Measurements from ENCODE around the gene IQCM.
"Not testable (repeated sequence)": the region's sequence is repeated elsewhere in the genome, so short reads cannot be mapped to it uniquely, and the experiment has no call there.

The IQCM gene

DNA sequence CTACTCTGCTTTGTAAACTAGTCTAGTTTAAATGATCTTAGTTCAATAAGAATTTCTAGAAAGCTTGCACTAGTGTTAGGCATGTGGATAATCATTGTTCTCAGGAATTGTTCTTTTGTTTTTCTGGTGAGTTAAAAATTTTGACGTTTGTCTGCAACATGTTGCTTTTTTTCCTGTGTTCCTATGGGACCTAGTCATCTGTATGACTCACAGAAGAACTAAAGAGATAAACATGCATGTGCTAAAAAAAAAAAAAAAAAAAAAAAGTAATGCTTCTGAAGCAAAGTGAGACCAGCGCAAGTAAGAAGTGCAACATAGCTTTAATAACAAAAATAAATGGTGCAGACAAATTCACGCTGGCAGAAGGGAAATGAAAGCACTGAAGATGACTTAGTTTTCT is 471.2 kb downstream of the IQCM start (continued):
- no peak for TF ChIP-seq ZNF362 (tag by site-specific recombination; IDR thresholded peaks at IDR 0.05)
- TF ChIP-seq, protein P1, sequence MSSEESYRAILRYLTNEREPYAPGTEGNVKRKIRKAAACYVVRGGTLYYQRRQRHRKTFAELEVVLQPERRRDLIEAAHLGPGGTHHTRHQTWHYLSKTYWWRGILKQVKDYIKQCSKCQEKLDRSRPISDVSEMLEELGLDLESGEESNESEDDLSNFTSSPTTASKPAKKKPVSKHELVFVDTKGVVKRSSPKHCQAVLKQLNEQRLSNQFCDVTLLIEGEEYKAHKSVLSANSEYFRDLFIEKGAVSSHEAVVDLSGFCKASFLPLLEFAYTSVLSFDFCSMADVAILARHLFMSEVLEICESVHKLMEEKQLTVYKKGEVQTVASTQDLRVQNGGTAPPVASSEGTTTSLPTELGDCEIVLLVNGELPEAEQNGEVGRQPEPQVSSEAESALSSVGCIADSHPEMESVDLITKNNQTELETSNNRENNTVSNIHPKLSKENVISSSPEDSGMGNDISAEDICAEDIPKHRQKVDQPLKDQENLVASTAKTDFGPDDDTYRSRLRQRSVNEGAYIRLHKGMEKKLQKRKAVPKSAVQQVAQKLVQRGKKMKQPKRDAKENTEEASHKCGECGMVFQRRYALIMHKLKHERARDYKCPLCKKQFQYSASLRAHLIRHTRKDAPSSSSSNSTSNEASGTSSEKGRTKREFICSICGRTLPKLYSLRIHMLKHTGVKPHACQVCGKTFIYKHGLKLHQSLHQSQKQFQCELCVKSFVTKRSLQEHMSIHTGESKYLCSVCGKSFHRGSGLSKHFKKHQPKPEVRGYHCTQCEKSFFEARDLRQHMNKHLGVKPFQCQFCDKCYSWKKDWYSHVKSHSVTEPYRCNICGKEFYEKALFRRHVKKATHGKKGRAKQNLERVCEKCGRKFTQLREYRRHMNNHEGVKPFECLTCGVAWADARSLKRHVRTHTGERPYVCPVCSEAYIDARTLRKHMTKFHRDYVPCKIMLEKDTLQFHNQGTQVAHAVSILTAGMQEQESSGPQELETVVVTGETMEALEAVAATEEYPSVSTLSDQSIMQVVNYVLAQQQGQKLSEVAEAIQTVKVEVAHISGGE (tag by site-specific recombination; conservative IDR thresholded peaks at IDR 0.05; ENCODE audit: low read depth): no peak
- TF ChIP-seq IKZF3 (tag by site-specific recombination; IDR thresholded peaks at IDR 0.05): no peak
- no peak for TF ChIP-seq ZNF777 (tag by site-specific recombination; IDR thresholded peaks at IDR 0.05; ENCODE audit: borderline replicate concordance)
- no peak for TF ChIP-seq ZSCAN30 (tag by site-specific recombination; IDR thresholded peaks at IDR 0.05)
- TF ChIP-seq ZSCAN18 (tag by site-specific recombination; IDR thresholded peaks at IDR 0.05): no peak
- TF ChIP-seq GLIS1 (tag by site-specific recombination; IDR thresholded peaks at IDR 0.05): no peak

DNA sequence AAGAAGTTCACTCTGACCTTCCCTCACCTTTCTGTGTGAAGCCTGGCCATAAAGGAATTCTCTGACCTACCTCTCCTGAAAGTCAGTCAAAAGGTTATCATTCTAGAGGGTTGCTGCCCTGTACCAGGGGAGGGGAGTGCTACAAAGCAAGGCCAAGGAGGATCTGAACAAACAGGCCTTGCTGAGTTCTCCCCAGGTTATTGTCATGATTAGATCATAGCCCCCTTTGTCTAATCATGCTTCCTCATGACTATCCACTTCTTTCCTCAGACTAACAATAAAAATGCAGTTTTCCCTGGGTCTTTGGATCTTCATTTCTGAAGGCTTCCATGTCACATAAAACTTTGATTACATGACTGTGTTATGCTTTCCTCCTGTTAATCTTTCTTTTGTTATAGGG is 472.0 kb downstream of the IQCM start:
- no peaks in the 10 kb centered on the region for H3K9me3 ChIP-seq (ENCODE audit: control insufficient read depth, insufficient read depth, low read depth, low read length)
- H3K36me3 ChIP-seq (ENCODE audit: control insufficient read depth in 2 of 2, insufficient read depth in 1 of 2, low read length in 2 of 2): no peaks in the 10 kb centered on the region
- TF ChIP-seq ZNF433 (tag by site-specific recombination; IDR thresholded peaks at IDR 0.05; ENCODE audit: low read depth) (no peak), GLIS2 (tag by site-specific recombination; IDR thresholded peaks at IDR 0.05) (no peak), ZSCAN18 (tag by site-specific recombination; IDR thresholded peaks at IDR 0.05) (no peak), ZNF302 (tag by site-specific recombination; IDR thresholded peaks at IDR 0.05; ENCODE audit: low read depth) (no peak), ZNF621 (tag by site-specific recombination; IDR thresholded peaks at IDR 0.05) (no peak), ZIC2 (tag by site-specific recombination; IDR thresholded peaks at IDR 0.05) (no peak)
- CTCF ChIA-PET: no interaction called here
- no peak overlapping the region for H3K4me3 ChIP-seq (ENCODE audit: low read depth, low read length)
- no peaks in the 10 kb centered on the region for H3K4me1 ChIP-seq (ENCODE audit: control insufficient read depth, insufficient read depth, low read length)
- H3K27ac ChIP-seq (ENCODE audit: extremely low read depth, low read depth, low read length): no peak overlapping the region
- POLR2A ChIA-PET: no interaction called here

- H3K4me3 ChIP-seq (ENCODE audit: low read depth, low read length); CTCF ChIA-PET; H3K36me3 ChIP-seq (ENCODE audit: control insufficient read depth in 2 of 2, insufficient read depth in 1 of 2, low read length in 2 of 2); H3K4me1 ChIP-seq (ENCODE audit: control insufficient read depth, insufficient read depth, low read length); POLR2A ChIA-PET; H3K9me3 ChIP-seq (ENCODE audit: control insufficient read depth, insufficient read depth, low read depth, low read length); H3K27ac ChIP-seq (ENCODE audit: extremely low read depth, low read depth, low read length): not testable (repeated sequence)
Measured at GRCh38 chr4:149341117-149341516, 474.5 kb downstream of the IQCM start.

DNA sequence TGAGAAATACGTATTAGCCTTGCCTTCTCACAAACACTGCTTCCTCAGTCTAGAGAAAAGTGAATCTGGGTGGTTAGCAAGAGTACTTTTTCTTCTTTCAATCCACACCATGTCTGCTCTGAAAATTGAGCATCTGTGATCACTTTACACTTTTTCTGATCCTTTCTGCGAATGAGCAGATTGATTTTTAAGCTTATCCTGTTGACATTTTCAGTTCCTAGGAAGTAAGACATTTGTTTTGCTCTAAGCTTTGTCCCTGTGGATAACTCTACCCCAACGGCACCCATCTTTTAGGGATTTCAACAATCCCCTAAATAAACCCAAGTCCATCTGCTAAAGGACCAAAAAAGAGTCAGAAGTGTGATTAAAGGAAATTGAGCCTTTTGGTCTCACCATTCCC is 487.5 kb downstream of the IQCM start:
- CTCF ChIA-PET: interaction anchor here (0.7 kb wide), 1 partner anchor 164 kb away, joined by 3 read pairs; no protein-coding TSS in a partner anchor
- TF ChIP-seq ZNF768 (tag by site-specific recombination; IDR thresholded peaks at IDR 0.05): no peak
- TF ChIP-seq, protein P2, sequence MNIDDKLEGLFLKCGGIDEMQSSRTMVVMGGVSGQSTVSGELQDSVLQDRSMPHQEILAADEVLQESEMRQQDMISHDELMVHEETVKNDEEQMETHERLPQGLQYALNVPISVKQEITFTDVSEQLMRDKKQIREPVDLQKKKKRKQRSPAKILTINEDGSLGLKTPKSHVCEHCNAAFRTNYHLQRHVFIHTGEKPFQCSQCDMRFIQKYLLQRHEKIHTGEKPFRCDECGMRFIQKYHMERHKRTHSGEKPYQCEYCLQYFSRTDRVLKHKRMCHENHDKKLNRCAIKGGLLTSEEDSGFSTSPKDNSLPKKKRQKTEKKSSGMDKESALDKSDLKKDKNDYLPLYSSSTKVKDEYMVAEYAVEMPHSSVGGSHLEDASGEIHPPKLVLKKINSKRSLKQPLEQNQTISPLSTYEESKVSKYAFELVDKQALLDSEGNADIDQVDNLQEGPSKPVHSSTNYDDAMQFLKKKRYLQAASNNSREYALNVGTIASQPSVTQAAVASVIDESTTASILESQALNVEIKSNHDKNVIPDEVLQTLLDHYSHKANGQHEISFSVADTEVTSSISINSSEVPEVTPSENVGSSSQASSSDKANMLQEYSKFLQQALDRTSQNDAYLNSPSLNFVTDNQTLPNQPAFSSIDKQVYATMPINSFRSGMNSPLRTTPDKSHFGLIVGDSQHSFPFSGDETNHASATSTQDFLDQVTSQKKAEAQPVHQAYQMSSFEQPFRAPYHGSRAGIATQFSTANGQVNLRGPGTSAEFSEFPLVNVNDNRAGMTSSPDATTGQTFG (tag by site-specific recombination; IDR thresholded peaks at IDR 0.05; ENCODE audit: borderline replicate concordance): no peak
- no peak for TF ChIP-seq ZNF473 (tag by site-specific recombination; IDR thresholded peaks at IDR 0.05)
- no peak for TF ChIP-seq ZNF521 (tag by site-specific recombination; IDR thresholded peaks at IDR 0.05)
- TF ChIP-seq ZXDB (tag by site-specific recombination; IDR thresholded peaks at IDR 0.05): no peak
- no peak for TF ChIP-seq ZNF324 (tag by site-specific recombination; IDR thresholded peaks at IDR 0.05)
- TF ChIP-seq PBX3 (CRISPR knock-in tag; IDR thresholded peaks at IDR 0.05): no peak

More for the DNA sequence above, 487.5 kb downstream of the IQCM start:
- Histone ChIP-seq H3K4me3 (ENCODE audit: low read depth, low read length) (no peak overlapping the region), H3K27ac (ENCODE audit: extremely low read depth, low read depth, low read length) (no peak overlapping the region), H3K9me3 (ENCODE audit: control insufficient read depth, insufficient read depth, low read depth, low read length) (no peaks in the 10 kb centered on the region), H3K36me3 (ENCODE audit: control insufficient read depth in 2 of 2, insufficient read depth in 1 of 2, low read length in 2 of 2) (no peaks in the 10 kb centered on the region), H3K4me1 (ENCODE audit: control insufficient read depth, insufficient read depth, low read length) (no peaks in the 10 kb centered on the region)
- POLR2A ChIA-PET: no interaction called here
